ENCODE data around the gene RUNX2. TPM values are rescaled to one million over a fixed set of nuclear protein-coding genes. Genes with fewer than 3 reads are reported as not detected.

The RUNX2 gene
- polyA plus RNA-seq, 1 donor from 2014 or later, result not detected

DNA sequence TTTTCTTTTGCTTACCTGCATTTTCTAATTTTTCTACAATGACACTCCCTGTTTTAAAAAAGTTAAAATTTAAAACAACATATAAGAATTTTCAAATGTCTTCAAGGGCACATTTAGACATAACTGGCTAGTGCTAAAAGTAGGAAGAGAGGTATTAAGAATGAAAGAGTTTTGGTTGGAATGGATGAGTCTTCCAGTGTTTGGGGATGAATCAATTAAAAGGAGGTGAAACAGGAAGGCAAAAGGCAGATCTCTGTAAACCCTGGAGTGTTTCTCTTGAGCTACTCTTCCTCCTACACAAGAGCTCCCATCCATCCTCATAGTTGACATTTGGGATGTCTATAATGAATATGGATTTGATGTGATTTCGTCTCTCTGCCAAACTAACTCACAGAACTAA lies 288.1 kb downstream of the RUNX2 start:
- Histone ChIP-seq H3K4me2 (ENCODE audit: low read length) (no peak overlapping the region), H3K9ac (ENCODE audit: low read length) (no peak overlapping the region), H3K9me3 (ENCODE audit: low read length) (no peaks in the 10 kb centered on the region), H3K9me2 (ENCODE audit: insufficient read depth, low read length) (no peaks in the 10 kb centered on the region), H3K36me3 (ENCODE audit: insufficient read depth, low read length) (no peaks in the 10 kb centered on the region), H3K27ac (ENCODE audit: low read length) (no peak overlapping the region), H4K20me1 (ENCODE audit: insufficient read depth) (no peaks in the 10 kb centered on the region), H2AFZ (ENCODE audit: low read depth, low read length) (no peak overlapping the region), H3F3A (ENCODE audit: insufficient read depth, low read length, poor library complexity, severe bottlenecking) (no peaks in the 10 kb centered on the region), H3K4me3 (ENCODE audit: low read length) (no peak overlapping the region), H3K27me3 (ENCODE audit: insufficient read depth, low read depth, low read length) (no peaks in the 10 kb centered on the region), H3K79me2 (replicated peaks; ENCODE audit: insufficient read depth, low read length) (no peaks in the 10 kb centered on the region)
- TF ChIP-seq TAF1 (IDR thresholded peaks at IDR 0.05; ENCODE audit: low read depth) (no peak), MXI1 (conservative IDR thresholded peaks at IDR 0.05; ENCODE audit: poor library complexity, severe bottlenecking) (no peak), EZH2 (IDR thresholded peaks at IDR 0.05; ENCODE audit: borderline replicate concordance, insufficient read depth, low read length, poor library complexity, severe bottlenecking) (no peak), SMC3 (conservative IDR thresholded peaks at IDR 0.05; ENCODE audit: poor library complexity) (no peak)
- TF ChIP-seq, protein P1, sequence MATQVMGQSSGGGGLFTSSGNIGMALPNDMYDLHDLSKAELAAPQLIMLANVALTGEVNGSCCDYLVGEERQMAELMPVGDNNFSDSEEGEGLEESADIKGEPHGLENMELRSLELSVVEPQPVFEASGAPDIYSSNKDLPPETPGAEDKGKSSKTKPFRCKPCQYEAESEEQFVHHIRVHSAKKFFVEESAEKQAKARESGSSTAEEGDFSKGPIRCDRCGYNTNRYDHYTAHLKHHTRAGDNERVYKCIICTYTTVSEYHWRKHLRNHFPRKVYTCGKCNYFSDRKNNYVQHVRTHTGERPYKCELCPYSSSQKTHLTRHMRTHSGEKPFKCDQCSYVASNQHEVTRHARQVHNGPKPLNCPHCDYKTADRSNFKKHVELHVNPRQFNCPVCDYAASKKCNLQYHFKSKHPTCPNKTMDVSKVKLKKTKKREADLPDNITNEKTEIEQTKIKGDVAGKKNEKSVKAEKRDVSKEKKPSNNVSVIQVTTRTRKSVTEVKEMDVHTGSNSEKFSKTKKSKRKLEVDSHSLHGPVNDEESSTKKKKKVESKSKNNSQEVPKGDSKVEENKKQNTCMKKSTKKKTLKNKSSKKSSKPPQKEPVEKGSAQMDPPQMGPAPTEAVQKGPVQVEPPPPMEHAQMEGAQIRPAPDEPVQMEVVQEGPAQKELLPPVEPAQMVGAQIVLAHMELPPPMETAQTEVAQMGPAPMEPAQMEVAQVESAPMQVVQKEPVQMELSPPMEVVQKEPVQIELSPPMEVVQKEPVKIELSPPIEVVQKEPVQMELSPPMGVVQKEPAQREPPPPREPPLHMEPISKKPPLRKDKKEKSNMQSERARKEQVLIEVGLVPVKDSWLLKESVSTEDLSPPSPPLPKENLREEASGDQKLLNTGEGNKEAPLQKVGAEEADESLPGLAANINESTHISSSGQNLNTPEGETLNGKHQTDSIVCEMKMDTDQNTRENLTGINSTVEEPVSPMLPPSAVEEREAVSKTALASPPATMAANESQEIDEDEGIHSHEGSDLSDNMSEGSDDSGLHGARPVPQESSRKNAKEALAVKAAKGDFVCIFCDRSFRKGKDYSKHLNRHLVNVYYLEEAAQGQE (IDR thresholded peaks at IDR 0.05; ENCODE audit: borderline replicate concordance), result no peak

DNA sequence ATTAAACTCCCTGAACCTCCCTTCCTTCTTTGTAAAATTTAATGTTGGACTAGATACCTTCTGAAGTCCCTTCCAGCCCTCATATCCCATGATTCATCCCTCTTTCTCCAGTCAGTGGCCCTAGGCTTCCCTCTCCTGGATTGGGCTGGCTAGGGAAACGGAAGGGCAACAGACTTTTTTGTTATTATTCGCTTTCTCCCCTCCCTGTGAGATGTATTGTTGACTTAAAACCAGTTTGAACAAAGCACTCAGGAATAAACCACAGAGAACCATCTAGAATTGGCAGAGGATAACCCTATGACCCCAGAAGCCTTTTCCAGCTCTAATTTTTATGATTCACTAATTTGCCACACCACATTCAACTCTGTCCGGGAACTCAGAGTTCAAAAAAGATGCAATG lies 289.3 kb downstream of the RUNX2 start:
- TF ChIP-seq EP300 (conservative IDR thresholded peaks at IDR 0.05; ENCODE audit: poor library complexity, severe bottlenecking), result no peak
- no peak for TF ChIP-seq MXI1 (conservative IDR thresholded peaks at IDR 0.05; ENCODE audit: poor library complexity, severe bottlenecking)
- TF ChIP-seq POLR2AphosphoS5 (IDR thresholded peaks at IDR 0.05), result no peak
- no peak for TF ChIP-seq TAF1 (IDR thresholded peaks at IDR 0.05; ENCODE audit: low read depth)
- TF ChIP-seq, protein P1 (IDR thresholded peaks at IDR 0.05; ENCODE audit: borderline replicate concordance), result no peak
- TF ChIP-seq RAD21 (conservative IDR thresholded peaks at IDR 0.05), result no peak
- TF ChIP-seq, protein P2, sequence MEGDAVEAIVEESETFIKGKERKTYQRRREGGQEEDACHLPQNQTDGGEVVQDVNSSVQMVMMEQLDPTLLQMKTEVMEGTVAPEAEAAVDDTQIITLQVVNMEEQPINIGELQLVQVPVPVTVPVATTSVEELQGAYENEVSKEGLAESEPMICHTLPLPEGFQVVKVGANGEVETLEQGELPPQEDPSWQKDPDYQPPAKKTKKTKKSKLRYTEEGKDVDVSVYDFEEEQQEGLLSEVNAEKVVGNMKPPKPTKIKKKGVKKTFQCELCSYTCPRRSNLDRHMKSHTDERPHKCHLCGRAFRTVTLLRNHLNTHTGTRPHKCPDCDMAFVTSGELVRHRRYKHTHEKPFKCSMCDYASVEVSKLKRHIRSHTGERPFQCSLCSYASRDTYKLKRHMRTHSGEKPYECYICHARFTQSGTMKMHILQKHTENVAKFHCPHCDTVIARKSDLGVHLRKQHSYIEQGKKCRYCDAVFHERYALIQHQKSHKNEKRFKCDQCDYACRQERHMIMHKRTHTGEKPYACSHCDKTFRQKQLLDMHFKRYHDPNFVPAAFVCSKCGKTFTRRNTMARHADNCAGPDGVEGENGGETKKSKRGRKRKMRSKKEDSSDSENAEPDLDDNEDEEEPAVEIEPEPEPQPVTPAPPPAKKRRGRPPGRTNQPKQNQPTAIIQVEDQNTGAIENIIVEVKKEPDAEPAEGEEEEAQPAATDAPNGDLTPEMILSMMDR (IDR thresholded peaks at IDR 0.05; ENCODE audit: poor library complexity, severe bottlenecking), result no peak
- no peak for TF ChIP-seq SMC3 (conservative IDR thresholded peaks at IDR 0.05; ENCODE audit: poor library complexity)
- no peak for TF ChIP-seq EZH2 (IDR thresholded peaks at IDR 0.05; ENCODE audit: borderline replicate concordance, insufficient read depth, low read length, poor library complexity, severe bottlenecking)
- Histone ChIP-seq H4K20me1 (ENCODE audit: insufficient read depth) (no peaks in the 10 kb centered on the region), H3K4me2 (ENCODE audit: low read length) (no peak overlapping the region), H2AFZ (ENCODE audit: low read depth, low read length) (no peak overlapping the region), H3K27ac (ENCODE audit: low read length) (no peak overlapping the region), H3K27me3 (ENCODE audit: insufficient read depth, low read depth, low read length) (no peaks in the 10 kb centered on the region), H3K79me2 (replicated peaks; ENCODE audit: insufficient read depth, low read length) (no peaks in the 10 kb centered on the region), H3K9ac (ENCODE audit: low read length) (no peak overlapping the region), H3K36me3 (ENCODE audit: insufficient read depth, low read length) (no peaks in the 10 kb centered on the region), H3K9me3 (ENCODE audit: low read length) (no peaks in the 10 kb centered on the region), H3F3A (ENCODE audit: insufficient read depth, low read length, poor library complexity, severe bottlenecking) (no peaks in the 10 kb centered on the region), H3K9me2 (ENCODE audit: insufficient read depth, low read length) (no peaks in the 10 kb centered on the region), H3K4me3 (ENCODE audit: low read length) (no peak overlapping the region)
